Skeletal muscle cell (primary cell): ENCODE measurements around the gene CARD19.
"Not testable (repeated sequence)": the region's sequence is repeated elsewhere in the genome, so short reads cannot be mapped to it uniquely, and the experiment has no call there.

Source experiments
- DNase-seq: peaks from one replicate; pipeline ENCODE4 v3.0.0-alpha.2; 2010; ENCODE audit warnings: low read depth
- H3K4me3 ChIP-seq: 2 replicates; pipeline ENCODE4 v1.5.1; 2011; ENCODE audit warnings: low read depth, mild to moderate bottlenecking, control low read depth, low read length, moderate library complexity

The CARD19 gene

GRCh38 chr9:93141771-93142483 lies 45.9 kb downstream of the CARD19 start:
- DNase-seq = no peak
- H3K4me3 ChIP-seq = no peak overlapping the region

GRCh38 chr9:93143830-93144530 lies 48.0 kb downstream of the CARD19 start:
- DNase-seq = no peak
- H3K4me3 ChIP-seq = no peak overlapping the region

GRCh38 chr9:93146696-93147095 lies 50.7 kb downstream of the CARD19 start:
- not testable (repeated sequence) for DNase-seq, H3K4me3 ChIP-seq

GRCh38 chr9:93147632-93148031 lies 51.6 kb downstream of the CARD19 start:
- DNase-seq = no peak
- no peak overlapping the region for H3K4me3 ChIP-seq

- no peak for DNase-seq
- no peak overlapping the region for H3K4me3 ChIP-seq
Measured at GRCh38 chr9:93148721-93149120, 52.7 kb downstream of the CARD19 start.

GRCh38 chr9:93149361-93149760 lies 53.3 kb downstream of the CARD19 start:
- no peak for DNase-seq
- H3K4me3 ChIP-seq = no peak overlapping the region

- DNase-seq = no peak
- no peak overlapping the region for H3K4me3 ChIP-seq
Measured at GRCh38 chr9:93151097-93151784, 55.2 kb downstream of the CARD19 start.

- no peak overlapping the region for H3K4me3 ChIP-seq
- no peak for DNase-seq
Measured at GRCh38 chr9:93154293-93154903, 58.4 kb downstream of the CARD19 start.

GRCh38 chr9:93155716-93156474 lies 59.9 kb downstream of the CARD19 start:
- no peak overlapping the region for H3K4me3 ChIP-seq
- no peak for DNase-seq

GRCh38 chr9:93156475-93157008 lies 60.5 kb downstream of the CARD19 start:
- H3K4me3 ChIP-seq = no peak overlapping the region
- DNase-seq = no peak

- no peak overlapping the region for H3K4me3 ChIP-seq
- DNase-seq = peak; percentile 40
Measured at GRCh38 chr9:93159601-93160471, 63.8 kb downstream of the CARD19 start.

- DNase-seq = no peak
- no peak overlapping the region for H3K4me3 ChIP-seq
Measured at GRCh38 chr9:93161786-93162562, 66.0 kb downstream of the CARD19 start.
